Limb (tissue), 2 donors: ENCODE measurements around the gene INSM2.

Experiments used
- DNase-seq, 2 donors: peaks; one replicate each; pipeline ENCODE4 v3.0.0-alpha.2; 2016; ENCODE audit errors: extremely low spot score in 2 of 2

The INSM2 gene

GRCh38 chr14:35549551-35549950, 15.6 kb downstream of the INSM2 start:
- DNase-seq = no peak

GRCh38 chr14:35551081-35551480, 17.1 kb downstream of the INSM2 start:
- DNase-seq = no peak

- no peak for DNase-seq
Observed at GRCh38 chr14:35553808-35554207, 19.8 kb downstream of the INSM2 start.

- no peak for DNase-seq
Observed at GRCh38 chr14:35556548-35556947, 22.6 kb downstream of the INSM2 start.

DNA sequence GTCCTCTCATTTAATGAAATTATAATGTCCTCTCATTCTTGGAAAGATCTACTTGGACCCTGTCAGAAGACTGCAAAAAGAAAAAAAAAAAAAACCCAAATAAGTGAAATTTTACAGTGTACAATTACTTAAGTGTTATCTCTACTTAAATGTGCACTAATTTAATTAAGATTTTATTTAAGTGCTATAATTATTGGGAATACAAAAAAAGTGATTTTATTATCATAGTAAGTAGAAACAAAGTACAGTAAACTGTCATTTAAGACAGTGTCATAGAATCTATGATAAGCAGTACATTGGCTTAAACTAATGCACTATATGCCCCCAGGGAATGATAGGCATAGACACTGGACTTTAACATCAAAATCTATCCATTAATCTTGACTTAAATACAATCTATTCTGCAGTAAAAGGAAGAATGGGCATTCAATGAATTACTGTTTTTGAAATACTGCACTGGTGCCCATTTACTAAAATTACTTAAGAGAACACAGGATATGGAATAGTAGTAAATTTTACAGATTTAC, 23.3 kb downstream of the INSM2 start:
- no peak for DNase-seq

DNA sequence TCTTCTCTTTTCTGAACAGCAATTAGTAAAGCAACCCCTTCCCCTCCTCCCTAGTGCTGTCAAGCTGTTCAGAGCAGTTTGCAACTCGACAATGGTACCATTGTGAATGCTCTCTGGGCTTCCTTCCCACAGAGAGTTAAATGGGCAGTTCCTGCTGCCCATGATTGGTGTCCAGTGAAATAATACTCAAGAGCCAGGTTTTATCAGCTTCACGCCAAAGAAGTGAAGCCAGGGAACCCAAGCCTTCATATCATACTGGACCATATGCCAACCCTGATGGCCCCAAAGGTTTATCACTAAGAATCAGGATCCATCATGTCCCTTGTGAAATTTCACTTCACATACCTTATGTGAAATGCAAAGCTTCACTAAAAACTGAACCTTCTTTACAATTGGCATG, 24.7 kb downstream of the INSM2 start:
- DNase-seq = no peak

DNA sequence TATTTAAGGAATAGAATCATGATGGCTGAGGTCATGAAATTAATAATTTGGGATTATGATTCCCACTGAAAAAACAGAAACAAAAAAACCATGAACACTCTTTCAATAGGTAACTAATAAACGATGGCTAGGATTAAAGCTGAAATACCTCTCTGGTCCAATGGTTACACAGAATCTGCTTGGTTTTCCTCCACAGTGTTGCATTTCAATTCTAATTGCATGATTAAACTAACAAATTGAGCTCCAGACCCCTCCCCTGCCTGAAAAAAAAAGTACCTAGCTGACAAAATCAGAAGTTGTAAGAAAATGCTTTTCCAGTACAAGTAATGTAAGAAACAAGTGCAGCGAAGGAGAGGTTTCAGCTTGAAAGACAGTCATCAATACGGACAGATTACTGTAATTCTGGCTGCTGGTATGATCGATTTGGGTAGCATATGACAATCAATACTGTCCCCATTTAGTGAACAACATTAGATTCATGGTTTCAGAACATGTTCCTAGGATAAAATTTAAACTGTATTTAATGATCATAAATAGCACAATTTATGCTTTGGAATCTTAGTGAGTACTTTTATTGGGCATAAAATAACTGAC, 32.0 kb downstream of the INSM2 start:
- no peak for DNase-seq

GRCh38 chr14:35571598-35571997, 37.6 kb downstream of the INSM2 start:
- no peak for DNase-seq

DNA sequence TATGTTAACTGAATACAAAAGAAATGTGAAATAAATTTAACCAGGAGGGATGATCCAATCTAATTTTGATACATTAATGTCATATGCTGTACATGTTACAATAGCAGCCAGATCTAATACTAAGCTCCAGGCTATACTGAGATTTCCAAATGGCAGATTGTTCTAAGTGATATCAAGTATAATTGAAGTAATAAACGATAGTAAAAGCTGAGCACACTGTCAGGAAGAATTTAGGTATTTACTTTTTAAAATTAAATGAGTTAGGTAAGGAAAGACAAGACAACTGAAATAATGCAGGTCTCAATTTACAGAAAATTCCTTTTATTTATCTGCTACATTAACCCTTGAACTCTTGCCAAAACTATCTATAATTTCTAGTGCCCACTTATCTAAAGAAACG, 39.9 kb downstream of the INSM2 start:
- no peak for DNase-seq

DNA sequence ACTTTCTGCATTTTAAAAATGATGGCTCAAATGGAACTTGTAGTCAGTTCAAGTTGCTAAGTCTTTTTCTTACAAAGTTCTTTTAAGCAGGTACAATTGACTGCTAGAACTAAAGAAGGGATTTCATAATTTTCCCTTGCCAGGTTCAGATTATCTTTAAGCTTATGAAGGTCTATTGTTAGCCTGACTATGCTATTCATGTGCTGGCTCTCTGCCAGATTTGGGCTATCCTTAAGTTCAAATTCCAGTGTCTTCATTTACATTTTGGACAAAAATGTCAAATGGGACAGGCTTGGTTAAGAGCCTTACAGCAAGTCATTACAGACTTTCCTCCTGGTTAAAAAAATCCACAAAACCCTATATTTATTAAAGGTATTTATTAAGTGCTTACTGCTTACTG, 42.3 kb downstream of the INSM2 start:
- no peak for DNase-seq

GRCh38 chr14:35576856-35577255, 42.9 kb downstream of the INSM2 start:
- DNase-seq = no peak

- DNase-seq = no peak
Observed at GRCh38 chr14:35578135-35578534, 44.2 kb downstream of the INSM2 start.

DNA sequence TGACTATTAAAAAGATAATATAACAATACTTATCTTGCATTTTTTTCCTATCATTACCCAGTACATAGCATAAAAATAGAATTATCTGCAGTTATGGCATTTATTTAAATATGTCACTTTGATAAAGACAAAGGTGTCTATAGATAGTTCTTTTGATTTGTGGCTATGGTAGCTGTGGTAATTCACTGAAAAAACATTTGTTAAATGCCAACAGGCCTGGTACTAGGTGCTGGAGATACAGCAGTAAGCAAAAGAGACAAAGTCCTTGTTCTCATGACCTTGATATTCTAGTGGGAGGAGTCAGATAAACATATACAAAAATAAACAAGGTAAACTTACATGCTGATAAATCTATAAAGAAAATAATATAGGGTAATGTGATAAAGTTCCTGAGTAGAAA, 44.7 kb downstream of the INSM2 start:
- DNase-seq = no peak
